A673 (cell line): ENCODE data around the gene ANKRD52. TPM values are rescaled to one million over a fixed set of nuclear protein-coding genes. Genes with fewer than 3 reads are reported as not detected.
"Not testable (repeated sequence)": the region's sequence is repeated elsewhere in the genome, so short reads cannot be mapped to it uniquely, and the experiment has no call there.

Source experiments
- BruUV-seq: library from RNA; stranded (reverse); fragments of 400-500 nt; replicated peaks from 2 replicates; lab custom pipeline; 2021; lab: Mats Ljungman, UMichigan
- CTCF ChIA-PET: fragments of 300-600 bp; sonication (Branson Sonifier 250); formaldehyde crosslinking; loops from one replicate; lab custom pipeline; 2022; ENCODE audit warnings: antibody characterized with exemption; lab: Charles Lee
- POLR2A ChIA-PET: fragments of 300-600 bp; sonication (Branson Sonifier 250); formaldehyde crosslinking; loops from one replicate; lab custom pipeline; 2022; ENCODE audit warnings: antibody characterized with exemption; ENCODE audit not compliant: low non-redundant PET; lab: Charles Lee
- DNase-seq: peaks from one replicate; pipeline ENCODE4 v3.0.0-alpha.2; 2015; ENCODE audit warnings: low spot score
- H3K27ac ChIP-seq: fragments of 200-600 bp; sonication (generic); 2 replicates; pipeline ENCODE4 v1.5.1; 2016; ENCODE audit warnings: mixed run types, low read depth, mild to moderate bottlenecking, mixed read lengths, antibody characterized with exemption, low read length; ENCODE audit not compliant: poor library complexity, severe bottlenecking
- H3K27me3 ChIP-seq: fragments of 200-600 bp; sonication (generic); replicated peaks from 2 replicates; pipeline ENCODE4 v1.6.1; 2017; ENCODE audit warnings: mixed run types, low read depth, mild to moderate bottlenecking, mixed read lengths, antibody characterized with exemption, low read length; ENCODE audit not compliant: insufficient read depth, poor library complexity
- H3K36me3 ChIP-seq: fragments of 200-600 bp; sonication (generic); 2 replicates; pipeline ENCODE4 v1.6.1; 2016; ENCODE audit warnings: mixed run types, mild to moderate bottlenecking, mixed read lengths, antibody characterized with exemption, low read length; ENCODE audit not compliant: insufficient read depth, poor library complexity, severe bottlenecking
- H3K4me1 ChIP-seq: fragments of 200-600 bp; sonication (generic); 2 replicates; pipeline ENCODE4 v1.6.1; 2017; ENCODE audit warnings: mixed run types, mild to moderate bottlenecking, mixed read lengths, antibody characterized with exemption, low read length; ENCODE audit not compliant: insufficient read depth, poor library complexity, severe bottlenecking
- H3K4me3 ChIP-seq: fragments of 200-600 bp; sonication (generic); 2 replicates; pipeline ENCODE4 v1.5.1; 2016; ENCODE audit warnings: low read depth, mixed run types, mild to moderate bottlenecking, mixed read lengths, low read length; ENCODE audit not compliant: poor library complexity, severe bottlenecking
- H3K9me3 ChIP-seq: fragments of 200-600 bp; sonication (generic); 2 replicates; pipeline ENCODE4 v1.6.1; 2016; ENCODE audit warnings: mixed run types, low read depth, mild to moderate bottlenecking, mixed read lengths, antibody characterized with exemption, low read length; ENCODE audit not compliant: poor library complexity, severe bottlenecking
- CTCF ChIP-seq: fragments of 300-800, 200-600 bp; sonication (generic); conservative IDR thresholded peaks from 2 replicates; pipeline ENCODE4 v1.5.1; 2017; ENCODE audit warnings: low read depth, mild to moderate bottlenecking, antibody characterized with exemption, low read length, moderate library complexity, mixed read lengths
- EZH2 ChIP-seq: fragments of 200-600 bp; sonication (generic); IDR thresholded peaks from 2 replicates; pipeline ENCODE4 v1.6.1; 2017; ENCODE audit warnings: borderline replicate concordance, low read depth, mild to moderate bottlenecking, mixed read lengths, antibody characterized with exemption, low read length; ENCODE audit not compliant: poor library complexity, severe bottlenecking
- intact Hi-C: fragments of 100-400 bp; cut with micrococcal nuclease; formaldehyde crosslinking; loops from one replicate; pipeline ENCODE4 v1.10.0; 2022; ENCODE audit not compliant: unreplicated experiment
- total RNA-seq: library from RNA; stranded (reverse); gene quantifications from 2 replicates; pipeline ENCODE4 v1.2.3, GENCODE V29; 2021

ANKRD52 gene
- total RNA-seq, 1 experiment from 2014 or later = 74.7 TPM

DNA sequence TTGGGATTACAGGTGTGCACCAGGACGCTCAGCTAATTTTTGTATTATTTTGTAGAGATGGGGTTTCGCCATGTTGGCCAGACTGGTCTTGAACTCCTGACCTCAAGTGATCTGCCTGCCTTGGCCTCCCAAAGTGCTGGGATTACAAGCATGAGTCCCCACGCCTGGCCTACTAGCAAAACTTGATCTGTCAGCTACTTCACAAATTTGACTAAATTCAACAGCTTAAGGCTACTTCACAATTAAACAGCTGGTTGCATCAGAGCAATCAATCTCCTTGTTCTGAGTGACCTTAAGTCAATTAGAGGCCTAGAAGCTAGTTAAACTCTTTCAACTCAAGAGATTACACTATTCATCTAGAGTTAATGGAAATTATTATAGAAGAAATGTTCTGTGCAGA is 20.7 kb upstream of the ANKRD52 start:
- Histone ChIP-seq H3K27ac (no peak overlapping the region), H3K36me3 (peaks cover 91% of the 10 kb centered on the region), H3K27me3 (no peaks in the 10 kb centered on the region), H3K4me1 (no peaks in the 10 kb centered on the region), H3K4me3 (no peak overlapping the region), H3K9me3 (no peaks in the 10 kb centered on the region)
- BruUV-seq = no TSS peak
- ChIA-PET CTCF (no interaction called here), POLR2A (no interaction called here)
- TF ChIP-seq EZH2 = no peak
- no peak for TF ChIP-seq CTCF
- no peak for DNase-seq
- intact Hi-C loops = no loop called here

- Histone ChIP-seq H3K9me3 (no peaks in the 10 kb centered on the region), H3K36me3 (peaks cover 78% of the 10 kb centered on the region), H3K4me3 (no peak overlapping the region), H3K27me3 (no peaks in the 10 kb centered on the region), H3K4me1 (no peaks in the 10 kb centered on the region), H3K27ac (no peak overlapping the region)
- intact Hi-C loops = no loop called here
- DNase-seq = no peak
- POLR2A ChIA-PET = no interaction called here
- TF ChIP-seq CTCF (no peak), EZH2 (no peak)
- no TSS peak for BruUV-seq
- CTCF ChIA-PET = no interaction called here
Observed at GRCh38 chr12:56274299-56274698, 16.1 kb upstream of the ANKRD52 start.

DNA sequence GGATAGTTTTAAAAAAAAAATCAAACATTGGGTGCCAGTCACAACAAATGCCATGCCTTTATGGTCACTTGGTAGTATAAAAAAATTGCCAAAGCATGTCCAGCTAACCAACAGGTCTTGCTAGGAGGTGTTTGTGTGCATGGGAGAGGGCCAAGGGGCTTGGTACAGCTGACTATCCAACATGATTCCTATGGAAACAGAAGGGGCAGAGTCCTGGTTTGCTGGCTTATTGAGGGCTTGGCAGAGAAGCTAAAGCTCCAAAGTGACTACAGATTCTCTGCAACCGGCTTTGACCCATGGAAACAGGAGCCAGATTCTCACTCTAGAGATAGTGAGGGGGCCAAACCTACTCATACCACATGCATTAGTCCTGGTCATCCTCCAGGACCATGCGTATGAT is 14.3 kb upstream of the ANKRD52 start:
- BruUV-seq, POLR2A ChIA-PET: not testable (repeated sequence)
- H3K36me3 ChIP-seq = peaks cover 60% of the 10 kb centered on the region

GRCh38 chr12:56271031-56271430 is 12.8 kb upstream of the ANKRD52 start:
- H3K27ac ChIP-seq = no peak overlapping the region
- CTCF ChIA-PET = interaction anchor here (0.6 kb wide), 1 partner anchor 45 kb away, joined by 3 read pairs; the partner anchor contains the start of gene CNPY2
- no peaks in the 10 kb centered on the region for H3K9me3 ChIP-seq
- intact Hi-C loops = loop anchor here (1.0 kb wide), 1 partner anchor 114 kb away; no protein-coding TSS in a partner anchor
- H3K27me3 ChIP-seq = no peaks in the 10 kb centered on the region
- TF ChIP-seq CTCF (peak; percentile 57), EZH2 (no peak)
- H3K4me3 ChIP-seq = no peak overlapping the region
- peak; percentile 45 for DNase-seq
- POLR2A ChIA-PET = no interaction called here
- BruUV-seq = no TSS peak
- H3K36me3 ChIP-seq = peaks cover 51% of the 10 kb centered on the region
- H3K4me1 ChIP-seq = peaks cover 3% of the 10 kb centered on the region

More for the DNA sequence above, 14.3 kb upstream of the ANKRD52 start:
- DNase-seq, H3K9me3 ChIP-seq, H3K27me3 ChIP-seq, H3K4me1 ChIP-seq, H3K27ac ChIP-seq, intact Hi-C loops, H3K4me3 ChIP-seq: not testable (repeated sequence)
- CTCF ChIA-PET = interaction anchor here (0.6 kb wide), 1 partner anchor 208 kb away, joined by 14 read pairs; no protein-coding TSS in a partner anchor
